Measurements from ENCODE around the gene RASL11A.
"Not testable (repeated sequence)": the region's sequence is repeated elsewhere in the genome, so short reads cannot be mapped to it uniquely, and the experiment has no call there.

RASL11A gene

DNA sequence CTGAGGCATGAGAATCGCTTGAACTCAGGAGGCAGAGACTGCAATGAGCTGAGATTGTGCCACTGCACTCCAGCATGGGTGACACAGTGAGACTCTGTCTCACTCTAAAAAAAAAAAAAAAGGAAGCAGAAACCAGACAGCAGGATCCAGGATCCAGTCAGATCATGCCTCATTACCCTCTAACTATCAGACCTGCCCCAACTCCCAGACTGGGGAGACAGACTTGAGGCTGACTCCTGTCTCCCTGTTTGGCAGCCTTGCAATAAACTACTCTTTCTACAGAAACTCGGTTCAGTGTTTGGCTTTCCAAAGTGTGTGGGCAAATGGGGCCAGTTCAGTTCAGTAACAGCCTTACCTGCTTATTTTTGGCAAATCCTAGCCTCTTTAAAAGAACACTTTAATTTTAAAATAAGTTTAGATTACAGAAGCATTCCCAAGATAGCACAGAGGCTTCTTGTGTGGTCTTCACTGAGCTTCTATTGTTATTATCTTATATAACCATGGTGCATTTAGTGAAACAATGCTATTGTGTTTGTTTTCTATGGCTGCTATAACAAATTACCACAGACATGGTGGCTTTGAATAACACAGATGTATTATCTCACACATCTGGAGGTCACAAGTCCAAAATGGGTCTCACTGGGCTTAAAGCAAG is 18.5 kb downstream of the RASL11A start:
- Histone ChIP-seq H3K9me3 (replicated peaks; ENCODE audit: insufficient read depth, low read length) (no peaks in the 10 kb centered on the region), H3K9me2 (replicated peaks; ENCODE audit: insufficient read depth, low read length) (no peaks in the 10 kb centered on the region), H3K36me3 (replicated peaks; ENCODE audit: insufficient read depth, low read length) (no peaks in the 10 kb centered on the region), H2AFZ (ENCODE audit: low read length) (no peak overlapping the region), H3K4me3 (ENCODE audit: low read length) (no peak overlapping the region), H3K27ac (ENCODE audit: low read length) (no peak overlapping the region), H4K20me1 (ENCODE audit: insufficient read depth, low read length) (no peaks in the 10 kb centered on the region), H3K27me3 (replicated peaks; ENCODE audit: insufficient read depth, low read length) (no peaks in the 10 kb centered on the region), H3K79me2 (ENCODE audit: low read length) (no peaks in the 10 kb centered on the region), H3K4me1 (ENCODE audit: low read length) (no peaks in the 10 kb centered on the region), H3K4me2 (ENCODE audit: low read depth, low read length) (no peak overlapping the region), H3F3A (ENCODE audit: insufficient read depth, low read length) (no peaks in the 10 kb centered on the region), H3K9ac (ENCODE audit: low read length) (no peak overlapping the region)
- no peak for DNase-seq
- TF ChIP-seq EZH2phosphoT487 (IDR thresholded peaks at IDR 0.05; ENCODE audit: low read length) (no peak), EZH2 (optimal IDR thresholded peaks at IDR 0.05; ENCODE audit: low read depth, low read length) (no peak)
- TF ChIP-seq, protein P1, sequence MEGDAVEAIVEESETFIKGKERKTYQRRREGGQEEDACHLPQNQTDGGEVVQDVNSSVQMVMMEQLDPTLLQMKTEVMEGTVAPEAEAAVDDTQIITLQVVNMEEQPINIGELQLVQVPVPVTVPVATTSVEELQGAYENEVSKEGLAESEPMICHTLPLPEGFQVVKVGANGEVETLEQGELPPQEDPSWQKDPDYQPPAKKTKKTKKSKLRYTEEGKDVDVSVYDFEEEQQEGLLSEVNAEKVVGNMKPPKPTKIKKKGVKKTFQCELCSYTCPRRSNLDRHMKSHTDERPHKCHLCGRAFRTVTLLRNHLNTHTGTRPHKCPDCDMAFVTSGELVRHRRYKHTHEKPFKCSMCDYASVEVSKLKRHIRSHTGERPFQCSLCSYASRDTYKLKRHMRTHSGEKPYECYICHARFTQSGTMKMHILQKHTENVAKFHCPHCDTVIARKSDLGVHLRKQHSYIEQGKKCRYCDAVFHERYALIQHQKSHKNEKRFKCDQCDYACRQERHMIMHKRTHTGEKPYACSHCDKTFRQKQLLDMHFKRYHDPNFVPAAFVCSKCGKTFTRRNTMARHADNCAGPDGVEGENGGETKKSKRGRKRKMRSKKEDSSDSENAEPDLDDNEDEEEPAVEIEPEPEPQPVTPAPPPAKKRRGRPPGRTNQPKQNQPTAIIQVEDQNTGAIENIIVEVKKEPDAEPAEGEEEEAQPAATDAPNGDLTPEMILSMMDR (IDR thresholded peaks at IDR 0.05; ENCODE audit: low read length): no peak

DNA sequence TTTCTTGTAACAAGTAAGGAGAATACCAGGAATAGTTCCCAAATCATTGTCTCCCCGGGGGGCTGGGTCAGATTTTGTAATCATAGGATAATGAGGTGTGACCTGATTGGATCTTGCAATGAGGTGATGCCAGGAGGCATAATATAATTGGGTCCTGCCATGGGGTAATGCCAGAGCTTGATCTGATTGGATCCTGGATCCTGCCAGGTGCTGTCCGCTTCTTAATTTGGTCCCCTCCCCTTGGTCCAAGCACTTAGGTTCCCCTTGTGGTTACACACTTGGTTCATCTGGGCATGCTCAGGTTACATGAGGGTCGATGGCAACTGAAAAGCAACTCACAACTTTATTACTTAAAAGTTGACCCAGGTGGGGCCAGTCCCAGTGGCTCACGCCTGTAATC is 20.1 kb downstream of the RASL11A start:
- Histone ChIP-seq H3K9me3 (replicated peaks; ENCODE audit: insufficient read depth, low read length) (no peaks in the 10 kb centered on the region), H3K9ac (ENCODE audit: low read length) (no peak overlapping the region), H3K36me3 (replicated peaks; ENCODE audit: insufficient read depth, low read length) (no peaks in the 10 kb centered on the region), H3F3A (ENCODE audit: insufficient read depth, low read length) (no peaks in the 10 kb centered on the region), H4K20me1 (ENCODE audit: insufficient read depth, low read length) (no peaks in the 10 kb centered on the region), H3K79me2 (ENCODE audit: low read length) (no peaks in the 10 kb centered on the region), H3K4me1 (ENCODE audit: low read length) (no peaks in the 10 kb centered on the region), H3K4me3 (ENCODE audit: low read length) (no peak overlapping the region), H3K27me3 (replicated peaks; ENCODE audit: insufficient read depth, low read length) (no peaks in the 10 kb centered on the region), H3K9me2 (replicated peaks; ENCODE audit: insufficient read depth, low read length) (no peaks in the 10 kb centered on the region), H3K4me2 (ENCODE audit: low read depth, low read length) (no peak overlapping the region), H3K27ac (ENCODE audit: low read length) (no peak overlapping the region), H2AFZ (ENCODE audit: low read length) (no peak overlapping the region)
- no peak for DNase-seq
- no peak for TF ChIP-seq EZH2phosphoT487 (IDR thresholded peaks at IDR 0.05; ENCODE audit: low read length)
- TF ChIP-seq, protein P1 (IDR thresholded peaks at IDR 0.05; ENCODE audit: low read length): no peak
- no peak for TF ChIP-seq EZH2 (optimal IDR thresholded peaks at IDR 0.05; ENCODE audit: low read depth, low read length)

DNA sequence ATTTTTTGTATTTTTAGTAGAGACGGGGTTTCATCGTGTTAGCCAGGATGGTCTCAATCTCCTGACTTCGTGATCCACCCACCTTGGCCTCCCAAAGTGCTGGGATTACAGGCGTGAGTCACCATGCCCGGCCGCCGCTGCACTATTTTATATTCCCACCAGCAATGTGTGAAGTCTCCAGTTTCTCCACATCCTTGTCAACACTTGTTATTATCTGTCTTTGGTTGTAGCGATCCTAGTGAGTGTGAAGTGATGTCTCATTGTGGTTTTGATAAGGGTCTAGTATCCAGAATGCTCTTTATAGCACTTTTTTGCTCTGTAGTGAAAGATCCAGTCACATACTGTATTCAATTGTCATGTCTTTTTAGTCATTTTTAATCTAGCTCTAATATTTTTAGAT is 21.3 kb downstream of the RASL11A start:
- not testable (repeated sequence) for H3K27ac ChIP-seq (ENCODE audit: low read length); H4K20me1 ChIP-seq (ENCODE audit: insufficient read depth, low read length); H3K36me3 ChIP-seq (replicated peaks; ENCODE audit: insufficient read depth, low read length); H3K9me2 ChIP-seq (replicated peaks; ENCODE audit: insufficient read depth, low read length); H3K79me2 ChIP-seq (ENCODE audit: low read length); H3F3A ChIP-seq (ENCODE audit: insufficient read depth, low read length); H3K27me3 ChIP-seq (replicated peaks; ENCODE audit: insufficient read depth, low read length); H3K4me2 ChIP-seq (ENCODE audit: low read depth, low read length); H3K9ac ChIP-seq (ENCODE audit: low read length); H3K9me3 ChIP-seq (replicated peaks; ENCODE audit: insufficient read depth, low read length); H2AFZ ChIP-seq (ENCODE audit: low read length); H3K4me3 ChIP-seq (ENCODE audit: low read length); DNase-seq; H3K4me1 ChIP-seq (ENCODE audit: low read length)

DNA sequence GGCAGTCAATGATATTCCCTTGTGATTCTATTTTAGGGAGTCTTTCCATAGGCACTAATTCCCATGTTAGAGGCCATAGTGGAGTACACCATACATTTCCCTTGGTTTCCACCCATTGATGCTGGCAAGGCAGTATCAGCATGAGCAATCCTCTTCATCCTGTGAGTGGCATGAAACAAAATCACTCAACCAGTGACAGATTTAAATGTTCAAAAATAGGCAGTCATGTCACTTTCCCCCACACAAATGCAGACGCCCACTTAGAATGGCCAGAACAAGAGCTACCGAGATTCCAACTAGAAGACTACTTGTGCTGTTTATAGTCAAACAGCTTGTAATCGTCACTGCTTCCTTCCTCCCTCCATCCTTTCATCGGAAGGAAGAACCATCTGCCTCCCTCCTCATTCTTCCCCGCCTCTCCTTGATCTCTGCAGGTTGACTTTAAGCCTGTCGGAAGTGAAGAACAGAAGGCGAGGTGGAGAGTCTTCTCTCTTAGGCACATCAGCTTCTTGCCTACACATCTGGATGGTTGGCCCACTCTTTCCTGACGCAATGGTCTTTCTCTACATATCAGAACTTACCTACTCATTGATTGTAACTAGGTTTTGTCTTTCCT is 22.6 kb downstream of the RASL11A start:
- Histone ChIP-seq H3K4me2 (ENCODE audit: low read depth, low read length) (no peak overlapping the region), H4K20me1 (ENCODE audit: insufficient read depth, low read length) (no peaks in the 10 kb centered on the region), H3K27ac (ENCODE audit: low read length) (no peak overlapping the region), H3F3A (ENCODE audit: insufficient read depth, low read length) (no peaks in the 10 kb centered on the region), H3K27me3 (replicated peaks; ENCODE audit: insufficient read depth, low read length) (no peaks in the 10 kb centered on the region), H3K9me2 (replicated peaks; ENCODE audit: insufficient read depth, low read length) (no peaks in the 10 kb centered on the region), H2AFZ (ENCODE audit: low read length) (no peak overlapping the region), H3K4me3 (ENCODE audit: low read length) (no peak overlapping the region), H3K79me2 (ENCODE audit: low read length) (no peaks in the 10 kb centered on the region), H3K9ac (ENCODE audit: low read length) (no peak overlapping the region), H3K4me1 (ENCODE audit: low read length) (no peaks in the 10 kb centered on the region), H3K36me3 (replicated peaks; ENCODE audit: insufficient read depth, low read length) (no peaks in the 10 kb centered on the region), H3K9me3 (replicated peaks; ENCODE audit: insufficient read depth, low read length) (no peaks in the 10 kb centered on the region)
- TF ChIP-seq EZH2 (optimal IDR thresholded peaks at IDR 0.05; ENCODE audit: low read depth, low read length): no peak
- no peak for TF ChIP-seq EZH2phosphoT487 (IDR thresholded peaks at IDR 0.05; ENCODE audit: low read length)
- TF ChIP-seq, protein P1 (IDR thresholded peaks at IDR 0.05; ENCODE audit: low read length): no peak
- no peak for DNase-seq
